Upper lobe of right lung (tissue), 1 donor: Measurements from ENCODE around the gene GLI3. TPM values are rescaled to one million over a fixed set of nuclear protein-coding genes. Genes with fewer than 3 reads are reported as not detected.

ENCODE experiments used
- ATAC-seq: fragments of 200-7000 bp; cut with Tn5 transposase; one replicate; pipeline ENCODE4 v1.9.1; 2020; ENCODE audit warnings: mild to moderate bottlenecking, moderate library complexity
- DNase-seq: peaks from one replicate; pipeline ENCODE4 v3.0.0-alpha.2; 2020
- H3K27ac ChIP-seq: fragments of 200-600 bp; one replicate; pipeline ENCODE4 v1.8.0; 2022
- H3K27me3 ChIP-seq: fragments of 200-600 bp; one replicate; pipeline ENCODE4 v1.8.0; 2022; ENCODE audit warnings: mild to moderate bottlenecking
- H3K36me3 ChIP-seq: fragments of 200-600 bp; one replicate; pipeline ENCODE4 v1.8.0; 2022
- H3K4me1 ChIP-seq: fragments of 200-600 bp; one replicate; pipeline ENCODE4 v1.8.0; 2022
- H3K4me3 ChIP-seq: fragments of 200-600 bp; one replicate; pipeline ENCODE4 v1.8.0; 2022; ENCODE audit warnings: mild to moderate bottlenecking
- H3K9me3 ChIP-seq: fragments of 200-600 bp; one replicate; pipeline ENCODE4 v1.8.0; 2022
- intact Hi-C: fragments of 100-400 bp; cut with DNase I; formaldehyde crosslinking; loops from one replicate; pipeline ENCODE4 v1.11.0; 2022
- total RNA-seq: library from RNA; stranded (reverse); fragmentation: NEBNext Ultra II Directional; extraction: Animal tissue kit (Norgen Biotek cat#: 25700); gene quantifications from one replicate; pipeline ENCODE4 v1.2.1, GENCODE V29; 2021
- TF ChIP-seq, protein P1 (sequence below): fragments of 200-600 bp; IDR thresholded peaks from one replicate; pipeline ENCODE4 v1.8.0; 2022; ENCODE audit warnings: antibody characterized with exemption
- donor health status: DM: no; HTN: yes; CAD: no; lungs with severe emphysema.

GLI3 gene
- total RNA-seq, 1 donor from 2014 or later = 17.5 TPM

DNA sequence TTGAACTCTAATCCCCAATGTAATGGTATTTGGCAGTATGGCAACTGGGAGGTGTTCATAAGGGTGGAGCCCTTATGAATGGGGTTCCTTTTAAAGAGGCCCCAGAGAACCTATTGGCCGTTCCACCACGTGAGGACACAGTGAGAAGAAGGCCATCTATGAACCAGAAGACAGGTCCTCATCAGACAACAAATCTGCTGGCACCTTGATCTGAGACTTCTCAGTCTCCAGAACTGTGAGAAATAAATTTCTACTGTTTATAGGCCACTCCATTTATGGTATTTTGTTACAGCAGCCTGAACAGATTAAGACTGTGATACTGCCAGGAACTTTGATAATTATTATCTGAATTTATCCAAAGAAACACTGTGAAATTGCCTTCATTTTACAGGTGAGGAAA is 132.3 kb downstream of the GLI3 start:
- TF ChIP-seq, protein P1, sequence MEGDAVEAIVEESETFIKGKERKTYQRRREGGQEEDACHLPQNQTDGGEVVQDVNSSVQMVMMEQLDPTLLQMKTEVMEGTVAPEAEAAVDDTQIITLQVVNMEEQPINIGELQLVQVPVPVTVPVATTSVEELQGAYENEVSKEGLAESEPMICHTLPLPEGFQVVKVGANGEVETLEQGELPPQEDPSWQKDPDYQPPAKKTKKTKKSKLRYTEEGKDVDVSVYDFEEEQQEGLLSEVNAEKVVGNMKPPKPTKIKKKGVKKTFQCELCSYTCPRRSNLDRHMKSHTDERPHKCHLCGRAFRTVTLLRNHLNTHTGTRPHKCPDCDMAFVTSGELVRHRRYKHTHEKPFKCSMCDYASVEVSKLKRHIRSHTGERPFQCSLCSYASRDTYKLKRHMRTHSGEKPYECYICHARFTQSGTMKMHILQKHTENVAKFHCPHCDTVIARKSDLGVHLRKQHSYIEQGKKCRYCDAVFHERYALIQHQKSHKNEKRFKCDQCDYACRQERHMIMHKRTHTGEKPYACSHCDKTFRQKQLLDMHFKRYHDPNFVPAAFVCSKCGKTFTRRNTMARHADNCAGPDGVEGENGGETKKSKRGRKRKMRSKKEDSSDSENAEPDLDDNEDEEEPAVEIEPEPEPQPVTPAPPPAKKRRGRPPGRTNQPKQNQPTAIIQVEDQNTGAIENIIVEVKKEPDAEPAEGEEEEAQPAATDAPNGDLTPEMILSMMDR = no peak
- no peak overlapping the region for H3K4me3 ChIP-seq
- no peak overlapping the region for H3K27ac ChIP-seq
- no peaks in the 10 kb centered on the region for H3K36me3 ChIP-seq
- peaks cover 27% of the 10 kb centered on the region for H3K4me1 ChIP-seq
- H3K27me3 ChIP-seq = no peaks in the 10 kb centered on the region
- DNase-seq = no peak
- intact Hi-C loops = no loop called here
- no peak for ATAC-seq
- H3K9me3 ChIP-seq = no peaks in the 10 kb centered on the region

DNA sequence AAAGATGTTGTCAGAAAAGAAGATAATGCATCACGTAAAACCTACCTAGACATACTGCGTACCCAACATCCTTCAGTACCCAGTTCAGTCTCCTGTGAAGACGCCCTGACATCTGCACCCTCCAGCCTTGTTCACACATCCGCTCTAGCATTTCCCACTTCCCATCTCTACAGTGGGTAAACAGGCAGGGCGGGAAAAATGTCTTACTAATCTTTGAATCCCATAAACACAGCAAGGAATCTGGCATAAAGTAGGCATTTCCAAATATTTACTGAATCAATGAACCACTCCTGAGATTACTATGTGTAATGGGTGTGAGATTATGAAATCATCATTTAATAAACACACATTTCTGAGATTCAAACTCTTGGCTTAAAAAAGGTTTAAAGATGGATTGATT is 132.8 kb downstream of the GLI3 start:
- H3K27ac ChIP-seq = no peak overlapping the region

DNA sequence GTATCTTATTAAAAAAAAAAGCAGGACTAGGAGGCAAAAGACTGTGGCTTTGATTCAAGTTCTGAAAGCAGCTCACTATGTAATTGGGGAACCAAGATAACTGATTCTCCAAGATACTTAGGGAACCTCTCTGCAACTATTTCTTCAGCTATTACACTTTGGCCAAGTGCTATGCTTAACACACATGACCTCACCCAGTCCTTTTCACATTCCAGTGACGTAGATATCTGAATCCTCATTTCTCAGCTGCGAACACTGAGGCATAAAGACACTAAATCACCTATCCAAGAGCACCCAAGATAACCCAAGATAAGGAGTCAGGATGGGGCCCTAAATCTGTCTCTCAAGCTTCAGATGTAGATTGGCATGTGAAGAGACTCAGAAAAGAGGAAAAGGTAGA is 133.6 kb downstream of the GLI3 start:
- Histone ChIP-seq H3K36me3 (no peaks in the 10 kb centered on the region), H3K27me3 (no peaks in the 10 kb centered on the region), H3K4me1 (peaks cover 23% of the 10 kb centered on the region), H3K4me3 (no peak overlapping the region), H3K9me3 (no peaks in the 10 kb centered on the region), H3K27ac (no peak overlapping the region)
- TF ChIP-seq, protein P1 = no peak
- intact Hi-C loops = no loop called here
- no peak for DNase-seq
- ATAC-seq = peak; percentile 37

More for the DNA sequence above, 132.8 kb downstream of the GLI3 start:
- no peak for DNase-seq
- Histone ChIP-seq H3K4me1 (peaks cover 24% of the 10 kb centered on the region), H3K36me3 (no peaks in the 10 kb centered on the region), H3K9me3 (no peaks in the 10 kb centered on the region), H3K27me3 (no peaks in the 10 kb centered on the region), H3K4me3 (no peak overlapping the region)
- TF ChIP-seq, protein P1 = no peak
- intact Hi-C loops = no loop called here
- ATAC-seq = no peak

DNA sequence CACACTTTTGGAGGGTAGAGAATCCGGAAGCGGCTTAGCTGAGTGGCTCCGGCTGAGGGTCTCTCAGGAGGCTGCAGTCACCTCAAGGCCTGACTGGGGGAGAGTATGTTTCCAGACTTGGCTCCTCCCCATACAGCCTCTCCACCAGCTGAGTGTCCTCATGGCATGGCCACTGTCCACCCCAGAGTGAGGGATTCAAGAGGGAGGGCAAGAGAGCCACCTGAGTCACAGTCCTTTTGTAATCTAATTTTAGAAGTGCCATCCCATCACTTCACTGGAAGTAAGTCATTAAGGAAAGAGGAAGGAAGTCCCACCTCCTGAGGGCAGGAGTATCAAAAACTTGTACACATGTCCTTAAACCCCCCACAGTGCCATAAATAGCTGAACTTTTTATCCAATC is 134.0 kb downstream of the GLI3 start:
- DNase-seq = no peak
- TF ChIP-seq, protein P1 = no peak
- ATAC-seq = no peak
- Histone ChIP-seq H3K4me3 (no peak overlapping the region), H3K27me3 (no peaks in the 10 kb centered on the region), H3K36me3 (no peaks in the 10 kb centered on the region), H3K9me3 (no peaks in the 10 kb centered on the region), H3K27ac (no peak overlapping the region), H3K4me1 (peaks cover 19% of the 10 kb centered on the region)
- intact Hi-C loops = no loop called here

DNA sequence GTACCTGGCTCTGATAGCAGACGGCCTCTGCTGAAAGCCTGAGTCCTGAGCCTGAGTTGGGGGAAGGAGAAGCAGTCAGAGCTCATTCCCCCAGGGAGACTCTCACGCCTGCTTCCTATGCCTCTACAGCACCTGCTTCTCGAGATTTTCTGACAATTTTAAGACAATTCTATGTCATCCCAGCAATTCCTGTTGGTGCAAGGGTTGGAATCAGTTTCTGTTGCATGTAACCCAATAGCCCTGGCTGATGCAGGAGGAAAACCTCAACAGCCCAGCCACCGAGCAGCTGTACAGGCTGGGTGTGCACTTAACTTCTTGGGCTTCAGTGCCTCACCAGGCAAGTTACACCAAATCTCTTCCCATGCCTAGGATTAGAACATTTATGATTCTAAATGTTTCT is 134.7 kb downstream of the GLI3 start:
- H3K4me1 ChIP-seq = peaks cover 16% of the 10 kb centered on the region
- no peaks in the 10 kb centered on the region for H3K9me3 ChIP-seq
- H3K27ac ChIP-seq = no peak overlapping the region
- intact Hi-C loops = no loop called here
- ATAC-seq (no peak), DNase-seq (no peak)
- no peak overlapping the region for H3K4me3 ChIP-seq
- TF ChIP-seq, protein P1 = no peak
- H3K36me3 ChIP-seq = no peaks in the 10 kb centered on the region
- no peaks in the 10 kb centered on the region for H3K27me3 ChIP-seq

DNA sequence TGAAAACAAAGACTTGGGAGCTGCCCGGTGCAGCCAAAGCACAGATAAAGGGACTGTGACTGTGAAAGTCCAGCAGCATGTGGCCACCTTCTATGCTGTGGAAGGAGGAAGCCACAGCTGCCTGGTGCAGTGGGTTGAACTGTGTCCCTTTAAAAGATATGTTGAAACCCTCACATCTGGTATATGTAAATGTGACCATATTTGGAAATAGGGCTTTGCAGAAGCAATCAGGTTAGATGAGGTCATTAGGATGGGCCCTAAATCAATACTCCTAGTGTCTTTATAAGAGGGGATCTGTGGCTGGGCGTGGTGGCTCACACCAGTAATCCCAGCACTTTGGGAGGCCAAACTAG is 136.9 kb downstream of the GLI3 start:
- no peaks in the 10 kb centered on the region for H3K27me3 ChIP-seq
- intact Hi-C loops = no loop called here
- TF ChIP-seq, protein P1 = no peak

More for the DNA sequence above, 136.9 kb downstream of the GLI3 start:
- Histone ChIP-seq H3K36me3 (no peaks in the 10 kb centered on the region), H3K4me3 (no peak overlapping the region), H3K9me3 (no peaks in the 10 kb centered on the region), H3K27ac (no peak overlapping the region), H3K4me1 (peaks cover 13% of the 10 kb centered on the region)
- ATAC-seq (peak; percentile 37), DNase-seq (no peak)
